HepG2 (cell line): ENCODE data around the gene MUCL3. TPM values are rescaled to one million over a fixed set of nuclear protein-coding genes. Genes with fewer than 3 reads are reported as not detected.
A peak's percentile ranks its signal among the peaks of the same experiment; 100 is the strongest.

ENCODE experiments used
- DMAP1 ChIP-seq: IDR thresholded peaks from 2 replicates; pipeline ENCODE4 v1.6.1; 2016
- FOXK2 ChIP-seq: fragments of 450-650 bp; IDR thresholded peaks from 2 replicates; pipeline ENCODE4 v1.6.1; 2016
- FOXM1 ChIP-seq: sonication (generic); formaldehyde crosslinking; IDR thresholded peaks from 2 replicates; pipeline ENCODE4 v1.5.0; 2020; ENCODE audit warnings: missing genetic modification reagents
- NFIC ChIP-seq: IDR thresholded peaks from 2 replicates; pipeline ENCODE4 v1.6.1; 2012; ENCODE audit warnings: mild to moderate bottlenecking, low read length, inconsistent platforms
- NR2F1 ChIP-seq, 2 experiments: fragments of 450-650 bp in 1 of 2; formaldehyde crosslinking in 1 of 2; IDR thresholded peaks; 2 replicates each; pipeline versions ENCODE4 v1.5.0 to v1.6.1; 2016 to 2020; ENCODE audit warnings: mild to moderate bottlenecking in 1 of 2, missing compliant biosample characterization in 1 of 2, missing genetic modification reagents in 1 of 2, moderate library complexity in 1 of 2
- SKI ChIP-seq: fragments of 450-650 bp; IDR thresholded peaks from one replicate; pipeline ENCODE4 v1.6.1; 2018; ENCODE audit warnings: mild to moderate bottlenecking; ENCODE audit not compliant: partially characterized antibody
- SP4 ChIP-seq: sonication (generic); formaldehyde crosslinking; IDR thresholded peaks from 2 replicates; pipeline ENCODE4 v1.8.1; 2023; ENCODE audit warnings: mild to moderate bottlenecking, missing genetic modification reagents
- SRSF4 ChIP-seq: fragments of 200-400 bp; formaldehyde crosslinking; IDR thresholded peaks from one replicate; pipeline ENCODE4 v1.6.1; 2018; ENCODE audit warnings: mild to moderate bottlenecking, low read depth, low read length, moderate library complexity; ENCODE audit not compliant: poor library complexity, severe bottlenecking
- SSRP1 ChIP-seq: IDR thresholded peaks from 2 replicates; pipeline ENCODE4 v1.6.1; 2016; ENCODE audit warnings: control low read depth
- ZNF101 ChIP-seq: sonication (generic); formaldehyde crosslinking; IDR thresholded peaks from 2 replicates; pipeline ENCODE4 v1.4.0; 2020; ENCODE audit warnings: mild to moderate bottlenecking, low read depth, missing genetic modification reagents, borderline replicate concordance
- ZNF260 ChIP-seq: sonication (generic); formaldehyde crosslinking; IDR thresholded peaks from 2 replicates; pipeline ENCODE4 v1.4.0; 2020; ENCODE audit warnings: missing genetic modification reagents, low read depth, mild to moderate bottlenecking, borderline replicate concordance
- ZNF567 ChIP-seq: sonication (generic); formaldehyde crosslinking; IDR thresholded peaks from 2 replicates; pipeline ENCODE4 v1.8.1; 2023; ENCODE audit warnings: mild to moderate bottlenecking, missing genetic modification reagents, borderline replicate concordance
- ZNF768 ChIP-seq: sonication (generic); formaldehyde crosslinking; IDR thresholded peaks from 2 replicates; pipeline ENCODE4 v1.4.0; 2020; ENCODE audit warnings: missing genetic modification reagents
- ZNF773 ChIP-seq: sonication (generic); formaldehyde crosslinking; IDR thresholded peaks from 2 replicates; pipeline ENCODE4 v1.4.0; 2020; ENCODE audit warnings: missing genetic modification reagents, borderline replicate concordance
- polyA plus RNA-seq, 8 experiments: library from polyadenylated mRNA; depleted of rRNA in 3 of 8; stranded (reverse) in 7 of 8; unstranded in 1 of 8; fragments of >200 nt; fragmentation: Illumina TruSeq in 4 of 8; extraction: Trizol in 4 of 8; gene quantifications; 2 replicates each; pipeline versions ENCODE4 v1.2.1 to v1.2.3, GENCODE V29; 2011 to 2016; ENCODE audit warnings: low read depth in 4 of 8, missing spikeins in 1 of 8, mixed read lengths in 1 of 8; ENCODE audit not compliant: insufficient read depth in 1 of 8
- total RNA-seq, 5 experiments: library from RNA; depleted of rRNA; stranded (reverse); fragments of >200 nt; fragmentation: Illumina TruSeq; extraction: Trizol; gene quantifications; 2 replicates each; pipeline ENCODE4 v1.2.3, GENCODE V29; 2016; ENCODE audit warnings: low read depth in 1 of 5
- TF ChIP-seq, protein P1 (sequence below): sonication (generic); formaldehyde crosslinking; IDR thresholded peaks from 2 replicates; pipeline ENCODE4 v1.8.0; 2022; ENCODE audit warnings: mild to moderate bottlenecking, missing genetic modification reagents, borderline replicate concordance
- TF ChIP-seq, protein P2 (sequence below): IDR thresholded peaks from 2 replicates; pipeline ENCODE4 v1.6.1; 2016; ENCODE audit warnings: low read depth, missing genetic modification reagents, missing compliant biosample characterization
- TF ChIP-seq, protein P3 (sequence below): sonication (generic); formaldehyde crosslinking; IDR thresholded peaks from 2 replicates; pipeline ENCODE4 v1.9.0; 2021; ENCODE audit warnings: missing genetic modification reagents, borderline replicate concordance
- TF ChIP-seq, protein P4 (sequence below): IDR thresholded peaks from 2 replicates; pipeline ENCODE4 v1.6.1; 2016; ENCODE audit warnings: low read depth, control low read depth

The MUCL3 gene
- total and polyA plus RNA-seq, 2 of the 13 experiments (the other 11 are each of a cell fraction or from before 2014, with no cell fraction given) = not detected

DNA sequence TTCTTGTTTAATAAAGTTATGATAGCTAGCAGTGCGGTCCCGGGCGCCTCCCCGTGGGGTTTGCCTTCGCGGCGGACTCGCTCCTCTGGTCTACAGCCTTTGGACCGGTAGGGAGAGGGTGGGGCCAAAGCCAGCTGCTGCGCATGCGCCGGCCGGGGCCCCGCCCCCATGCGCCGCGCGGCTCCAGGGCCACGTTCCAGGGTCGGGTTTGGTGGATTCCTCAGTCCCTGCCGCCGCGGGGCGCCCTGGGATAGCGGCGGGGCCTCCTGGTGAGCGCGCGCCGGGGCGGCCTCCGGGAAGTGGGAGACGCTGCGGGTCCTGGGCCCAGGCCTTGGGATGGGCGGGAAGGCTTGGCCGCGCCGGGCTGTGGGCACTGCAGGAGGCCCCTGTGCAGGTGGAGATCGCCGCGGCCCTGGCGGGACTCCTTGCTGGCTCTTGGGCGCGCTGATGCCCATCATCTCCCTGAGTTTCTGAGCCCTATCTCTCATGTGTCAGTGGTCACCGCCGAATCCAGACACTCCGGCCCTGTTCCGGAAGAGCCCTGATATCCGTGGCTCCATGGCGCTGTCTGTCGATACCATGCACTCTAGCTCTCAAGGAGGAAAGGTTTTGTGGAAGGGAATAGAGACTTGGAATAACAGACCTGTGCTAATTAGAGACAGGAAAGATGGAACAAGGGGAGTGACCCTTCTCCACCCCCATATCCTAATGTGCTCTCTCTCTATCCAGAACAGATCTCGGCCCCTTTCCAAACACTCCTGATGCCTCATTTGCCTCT is 26.5 kb upstream of the MUCL3 start, which contains the start of gene VARS2 (continued):
- TF ChIP-seq, protein P1, sequence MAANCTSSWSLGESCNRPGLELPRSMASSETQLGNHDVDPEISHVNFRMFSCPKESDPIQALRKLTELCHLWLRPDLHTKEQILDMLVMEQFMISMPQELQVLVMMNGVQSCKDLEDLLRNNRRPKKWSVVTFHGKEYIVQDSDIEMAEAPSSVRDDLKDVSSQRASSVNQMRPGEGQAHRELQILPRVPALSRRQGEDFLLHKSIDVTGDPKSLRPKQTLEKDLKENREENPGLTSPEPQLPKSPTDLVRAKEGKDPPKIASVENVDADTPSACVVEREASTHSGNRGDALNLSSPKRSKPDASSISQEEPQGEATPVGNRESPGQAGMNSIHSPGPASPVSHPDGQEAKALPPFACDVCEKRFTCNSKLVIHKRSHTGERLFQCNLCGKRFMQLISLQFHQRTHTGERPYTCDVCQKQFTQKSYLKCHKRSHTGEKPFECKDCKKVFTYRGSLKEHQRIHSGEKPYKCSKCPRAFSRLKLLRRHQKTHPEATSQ = peak; percentile 77; the same call in 1 of the 2 replicates
- TF ChIP-seq ZNF101 = no peak
- TF ChIP-seq SRSF4 = no peak
- TF ChIP-seq FOXM1 (CRISPR knock-in tag) = no peak
- TF ChIP-seq NFIC = peak; percentile 43; the same call in 1 of the 2 replicates
- TF ChIP-seq SKI = peak; percentile 65
- no peak for TF ChIP-seq FOXK2
- TF ChIP-seq ZNF260 (CRISPR knock-in tag) = no peak
- peak; percentile 86; the same call in 1 of the 2 replicates for TF ChIP-seq ZNF773 (CRISPR knock-in tag)
- TF ChIP-seq, protein P2, sequence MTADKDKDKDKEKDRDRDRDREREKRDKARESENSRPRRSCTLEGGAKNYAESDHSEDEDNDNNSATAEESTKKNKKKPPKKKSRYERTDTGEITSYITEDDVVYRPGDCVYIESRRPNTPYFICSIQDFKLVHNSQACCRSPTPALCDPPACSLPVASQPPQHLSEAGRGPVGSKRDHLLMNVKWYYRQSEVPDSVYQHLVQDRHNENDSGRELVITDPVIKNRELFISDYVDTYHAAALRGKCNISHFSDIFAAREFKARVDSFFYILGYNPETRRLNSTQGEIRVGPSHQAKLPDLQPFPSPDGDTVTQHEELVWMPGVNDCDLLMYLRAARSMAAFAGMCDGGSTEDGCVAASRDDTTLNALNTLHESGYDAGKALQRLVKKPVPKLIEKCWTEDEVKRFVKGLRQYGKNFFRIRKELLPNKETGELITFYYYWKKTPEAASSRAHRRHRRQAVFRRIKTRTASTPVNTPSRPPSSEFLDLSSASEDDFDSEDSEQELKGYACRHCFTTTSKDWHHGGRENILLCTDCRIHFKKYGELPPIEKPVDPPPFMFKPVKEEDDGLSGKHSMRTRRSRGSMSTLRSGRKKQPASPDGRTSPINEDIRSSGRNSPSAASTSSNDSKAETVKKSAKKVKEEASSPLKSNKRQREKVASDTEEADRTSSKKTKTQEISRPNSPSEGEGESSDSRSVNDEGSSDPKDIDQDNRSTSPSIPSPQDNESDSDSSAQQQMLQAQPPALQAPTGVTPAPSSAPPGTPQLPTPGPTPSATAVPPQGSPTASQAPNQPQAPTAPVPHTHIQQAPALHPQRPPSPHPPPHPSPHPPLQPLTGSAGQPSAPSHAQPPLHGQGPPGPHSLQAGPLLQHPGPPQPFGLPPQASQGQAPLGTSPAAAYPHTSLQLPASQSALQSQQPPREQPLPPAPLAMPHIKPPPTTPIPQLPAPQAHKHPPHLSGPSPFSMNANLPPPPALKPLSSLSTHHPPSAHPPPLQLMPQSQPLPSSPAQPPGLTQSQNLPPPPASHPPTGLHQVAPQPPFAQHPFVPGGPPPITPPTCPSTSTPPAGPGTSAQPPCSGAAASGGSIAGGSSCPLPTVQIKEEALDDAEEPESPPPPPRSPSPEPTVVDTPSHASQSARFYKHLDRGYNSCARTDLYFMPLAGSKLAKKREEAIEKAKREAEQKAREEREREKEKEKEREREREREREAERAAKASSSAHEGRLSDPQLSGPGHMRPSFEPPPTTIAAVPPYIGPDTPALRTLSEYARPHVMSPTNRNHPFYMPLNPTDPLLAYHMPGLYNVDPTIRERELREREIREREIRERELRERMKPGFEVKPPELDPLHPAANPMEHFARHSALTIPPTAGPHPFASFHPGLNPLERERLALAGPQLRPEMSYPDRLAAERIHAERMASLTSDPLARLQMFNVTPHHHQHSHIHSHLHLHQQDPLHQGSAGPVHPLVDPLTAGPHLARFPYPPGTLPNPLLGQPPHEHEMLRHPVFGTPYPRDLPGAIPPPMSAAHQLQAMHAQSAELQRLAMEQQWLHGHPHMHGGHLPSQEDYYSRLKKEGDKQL (CRISPR knock-in tag) = peak; percentile 32; the same call in 1 of the 2 replicates
- TF ChIP-seq SSRP1 (CRISPR knock-in tag) = 0 out of 2 replicates have a peak, but pooled peaks have one; percentile 42
- peak; percentile 89 for TF ChIP-seq DMAP1
- no peak for TF ChIP-seq ZNF567 (CRISPR knock-in tag)
- TF ChIP-seq SP4 (CRISPR knock-in tag) = no peak; the same call in none of the 2 replicates
- TF ChIP-seq NR2F1 (CRISPR knock-in tag; IDR thresholded peaks at IDR 0.05) = no peak
- TF ChIP-seq ZNF768 (CRISPR knock-in tag) = peak; percentile 89
- TF ChIP-seq, protein P3, sequence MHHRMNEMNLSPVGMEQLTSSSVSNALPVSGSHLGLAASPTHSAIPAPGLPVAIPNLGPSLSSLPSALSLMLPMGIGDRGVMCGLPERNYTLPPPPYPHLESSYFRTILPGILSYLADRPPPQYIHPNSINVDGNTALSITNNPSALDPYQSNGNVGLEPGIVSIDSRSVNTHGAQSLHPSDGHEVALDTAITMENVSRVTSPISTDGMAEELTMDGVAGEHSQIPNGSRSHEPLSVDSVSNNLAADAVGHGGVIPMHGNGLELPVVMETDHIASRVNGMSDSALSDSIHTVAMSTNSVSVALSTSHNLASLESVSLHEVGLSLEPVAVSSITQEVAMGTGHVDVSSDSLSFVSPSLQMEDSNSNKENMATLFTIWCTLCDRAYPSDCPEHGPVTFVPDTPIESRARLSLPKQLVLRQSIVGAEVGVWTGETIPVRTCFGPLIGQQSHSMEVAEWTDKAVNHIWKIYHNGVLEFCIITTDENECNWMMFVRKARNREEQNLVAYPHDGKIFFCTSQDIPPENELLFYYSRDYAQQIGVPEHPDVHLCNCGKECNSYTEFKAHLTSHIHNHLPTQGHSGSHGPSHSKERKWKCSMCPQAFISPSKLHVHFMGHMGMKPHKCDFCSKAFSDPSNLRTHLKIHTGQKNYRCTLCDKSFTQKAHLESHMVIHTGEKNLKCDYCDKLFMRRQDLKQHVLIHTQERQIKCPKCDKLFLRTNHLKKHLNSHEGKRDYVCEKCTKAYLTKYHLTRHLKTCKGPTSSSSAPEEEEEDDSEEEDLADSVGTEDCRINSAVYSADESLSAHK (CRISPR knock-in tag) = 0 out of 2 replicates have a peak, but pooled peaks have one; percentile 69
- TF ChIP-seq, protein P4, sequence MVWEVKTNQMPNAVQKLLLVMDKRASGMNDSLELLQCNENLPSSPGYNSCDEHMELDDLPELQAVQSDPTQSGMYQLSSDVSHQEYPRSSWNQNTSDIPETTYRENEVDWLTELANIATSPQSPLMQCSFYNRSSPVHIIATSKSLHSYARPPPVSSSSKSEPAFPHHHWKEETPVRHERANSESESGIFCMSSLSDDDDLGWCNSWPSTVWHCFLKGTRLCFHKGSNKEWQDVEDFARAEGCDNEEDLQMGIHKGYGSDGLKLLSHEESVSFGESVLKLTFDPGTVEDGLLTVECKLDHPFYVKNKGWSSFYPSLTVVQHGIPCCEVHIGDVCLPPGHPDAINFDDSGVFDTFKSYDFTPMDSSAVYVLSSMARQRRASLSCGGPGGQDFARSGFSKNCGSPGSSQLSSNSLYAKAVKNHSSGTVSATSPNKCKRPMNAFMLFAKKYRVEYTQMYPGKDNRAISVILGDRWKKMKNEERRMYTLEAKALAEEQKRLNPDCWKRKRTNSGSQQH (CRISPR knock-in tag) = peak; percentile 71; the same call in 1 of the 2 replicates
